GM19328 (cell line): ENCODE results near the gene SPART.
"Not testable (repeated sequence)": the region's sequence is repeated elsewhere in the genome, so short reads cannot be mapped to it uniquely, and the experiment has no call there.

Experiments
- ATAC-seq: cut with Tn5 transposase; IDR thresholded peaks from one replicate; pipeline ENCODE4 v1.9.1; 2021; ENCODE audit warnings: mild to moderate bottlenecking, moderate library complexity; ENCODE audit not compliant: unreplicated experiment

The SPART gene

DNA sequence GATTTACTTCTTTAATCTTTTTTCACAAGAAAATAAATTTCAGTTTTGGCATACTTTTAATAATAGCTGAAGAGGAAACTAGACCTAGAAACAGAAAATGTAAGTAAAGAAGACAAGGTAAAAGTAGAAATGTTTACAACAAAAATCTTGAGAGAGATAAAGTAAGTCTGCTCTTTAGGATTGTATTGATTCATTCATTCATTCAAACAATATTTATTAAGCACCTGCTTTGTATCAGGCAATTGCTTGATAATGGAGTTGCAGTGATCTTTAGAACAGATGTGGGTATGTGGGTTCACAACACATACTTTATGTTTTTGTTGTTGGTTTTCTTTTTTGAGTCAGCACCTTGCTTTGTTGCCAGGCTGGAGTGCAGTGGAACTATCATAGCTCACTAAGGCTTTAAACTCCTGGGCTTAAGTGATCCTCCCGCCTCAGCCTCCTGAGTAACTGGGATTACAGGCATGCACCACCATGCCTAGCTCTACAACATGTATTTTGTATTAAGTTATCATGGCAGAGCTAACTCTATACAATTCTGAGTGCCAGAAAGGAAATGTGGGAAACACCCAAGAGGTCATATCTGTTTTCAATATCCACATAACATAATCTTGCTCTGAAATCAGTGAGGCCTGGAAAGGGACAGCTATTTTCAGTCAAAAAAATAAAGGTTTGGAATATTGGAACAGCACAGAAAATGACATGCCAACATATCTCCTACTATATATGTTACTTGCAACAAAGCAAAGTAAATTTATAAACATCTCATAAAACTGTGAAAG lies 8.8 kb upstream of the SPART start:
- no peak for ATAC-seq

- ATAC-seq, result no peak
These were observed 6.8 kb upstream of the SPART start for GRCh38 chr13:36353001-36353400.

- ATAC-seq, result no peak
These were observed 6.2 kb upstream of the SPART start for GRCh38 chr13:36352350-36352749.

DNA sequence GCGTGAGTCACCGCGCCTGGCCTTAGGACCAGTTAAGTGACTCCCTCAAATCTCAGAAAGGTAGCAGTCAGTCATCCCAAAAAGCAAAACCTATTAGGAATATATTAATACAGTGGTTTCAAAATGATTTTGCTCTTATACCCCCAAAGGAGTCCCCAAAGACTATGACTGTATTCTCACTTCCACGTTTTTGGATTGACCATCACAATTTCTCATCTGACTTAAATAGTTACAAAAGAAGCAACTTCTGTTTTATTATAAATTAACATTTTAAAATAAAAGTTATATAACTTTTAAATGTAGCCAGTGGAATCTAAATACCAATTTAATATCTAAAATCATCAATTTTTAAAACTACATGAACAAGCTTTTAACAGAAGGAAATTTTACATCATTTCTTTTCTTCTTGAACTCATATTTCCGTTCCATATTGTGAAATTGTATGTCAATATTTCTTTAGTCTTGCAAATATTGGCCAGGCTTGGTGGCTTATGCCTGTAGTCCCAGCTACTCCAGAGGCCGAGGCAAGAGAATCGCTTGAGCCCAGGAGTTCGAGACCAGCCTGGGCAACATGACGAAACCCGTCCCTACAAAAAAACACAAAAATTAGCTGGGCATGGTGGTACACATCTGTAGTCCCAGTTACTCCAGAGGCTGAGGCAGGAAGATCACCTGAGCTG lies 1.5 kb upstream of the SPART start:
- no peak for ATAC-seq

GRCh38 chr13:36345438-36346221 lies 564 bp downstream of the SPART start:
- no peak for ATAC-seq

DNA sequence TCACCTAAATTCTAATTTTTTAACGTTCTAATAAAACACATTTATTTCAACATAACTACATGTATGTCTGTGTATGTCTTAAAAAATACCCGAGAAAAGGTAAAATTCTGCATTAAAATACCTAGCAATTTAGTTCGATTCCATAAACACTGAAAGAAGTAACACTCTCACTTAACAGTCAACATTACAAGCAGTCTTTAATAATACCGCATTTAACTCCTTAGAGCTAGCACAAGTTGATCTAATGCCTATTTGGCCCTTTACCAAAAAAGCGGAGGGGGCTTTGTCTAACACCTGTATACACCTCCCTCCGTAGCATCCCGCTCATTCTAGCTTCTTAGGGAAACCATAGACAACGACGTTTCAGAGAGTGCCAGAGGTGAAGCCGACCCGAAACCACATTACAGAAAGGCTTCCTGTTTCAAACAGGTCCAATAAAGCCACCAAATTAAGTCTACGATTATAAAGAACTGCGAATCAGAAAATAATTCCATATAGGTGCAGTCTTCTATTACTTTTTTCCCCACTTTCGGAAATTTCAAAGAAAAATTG lies 1.2 kb downstream of the SPART start:
- no peak for ATAC-seq

DNA sequence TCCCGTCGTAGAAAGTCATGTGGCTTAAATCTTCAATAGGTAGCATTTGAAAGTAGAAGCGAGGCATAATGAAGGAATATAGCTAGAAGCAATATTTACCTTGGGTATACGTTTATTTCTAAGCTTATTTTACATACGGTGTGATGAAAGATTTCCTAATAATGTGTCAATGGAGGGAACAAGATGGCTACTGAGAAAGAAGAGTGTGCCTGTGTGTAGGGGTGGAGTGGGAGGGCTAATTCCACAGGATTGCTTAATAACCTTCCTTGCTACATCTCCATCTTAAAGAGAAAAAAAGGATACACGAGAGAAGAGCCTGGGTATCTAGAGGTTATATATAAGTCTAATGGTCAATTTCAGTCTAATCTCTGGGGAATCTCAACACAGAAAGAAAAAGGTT lies 2.0 kb downstream of the SPART start:
- no peak for ATAC-seq

DNA sequence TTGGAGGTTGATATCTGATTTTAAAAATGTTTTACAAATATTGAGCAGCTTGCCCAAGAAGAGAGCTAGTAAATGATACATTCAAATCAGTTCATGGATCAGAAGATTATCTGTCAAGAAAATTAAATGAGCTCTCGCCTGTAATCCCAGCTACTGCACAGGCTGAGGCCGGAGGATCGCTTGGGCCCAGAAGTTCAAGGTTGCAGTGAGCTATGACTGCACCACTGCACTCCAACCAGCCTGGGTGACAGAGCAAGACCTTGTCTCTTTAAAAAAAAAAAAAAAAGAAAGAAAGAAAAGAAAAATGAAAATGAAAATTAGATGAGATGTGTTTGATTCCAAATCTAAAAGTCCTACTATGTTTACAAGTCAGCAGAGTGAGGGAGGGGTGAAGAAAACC lies 2.4 kb downstream of the SPART start:
- ATAC-seq, result no peak

DNA sequence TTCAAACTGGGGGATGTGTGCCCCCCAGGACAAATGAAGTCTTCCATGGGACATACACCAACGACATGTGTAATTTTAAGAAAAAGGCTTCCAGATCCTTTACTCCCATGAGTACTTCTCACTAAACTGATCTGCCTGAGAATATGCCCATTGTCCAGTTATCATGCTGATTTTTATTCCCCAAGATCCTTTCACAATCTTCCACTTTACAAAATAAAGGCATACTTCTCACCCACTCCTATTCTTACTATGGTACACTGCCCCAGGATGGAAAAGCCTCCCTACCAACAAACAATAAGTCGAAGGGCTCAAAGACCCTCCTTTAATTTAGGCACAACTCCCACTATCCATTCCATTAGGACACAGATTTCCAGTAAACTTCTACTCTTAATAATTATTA lies 3.5 kb downstream of the SPART start:
- ATAC-seq, result no peak

- no peak for ATAC-seq
These were observed 4.5 kb downstream of the SPART start for GRCh38 chr13:36341718-36342117.

DNA sequence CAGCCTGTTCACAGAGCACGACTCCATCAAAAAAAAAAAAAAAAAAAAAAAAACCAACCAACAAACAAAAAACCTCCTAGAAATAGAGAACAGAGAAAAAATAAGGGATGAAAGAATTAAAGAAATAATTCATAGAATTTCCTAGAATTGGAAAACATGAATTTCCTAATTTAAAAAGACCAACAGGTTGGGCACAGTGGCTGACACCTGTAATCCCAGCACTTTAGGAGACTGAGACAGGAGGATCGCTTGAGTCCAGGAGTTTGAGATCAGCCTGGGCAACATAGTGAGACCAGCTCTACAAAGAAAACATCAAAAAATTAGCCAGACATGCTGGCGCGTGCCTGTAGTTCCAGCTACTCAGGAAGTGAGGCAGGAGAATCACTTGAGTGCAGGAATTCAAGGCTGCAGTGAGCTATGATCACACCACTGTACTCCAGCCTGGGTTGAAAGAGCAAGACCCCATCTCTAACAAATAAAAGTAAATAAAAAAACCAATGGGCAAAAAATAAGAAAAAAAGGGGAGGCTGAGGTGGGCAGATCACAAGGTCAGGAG lies 6.5 kb downstream of the SPART start:
- ATAC-seq, result no peak

DNA sequence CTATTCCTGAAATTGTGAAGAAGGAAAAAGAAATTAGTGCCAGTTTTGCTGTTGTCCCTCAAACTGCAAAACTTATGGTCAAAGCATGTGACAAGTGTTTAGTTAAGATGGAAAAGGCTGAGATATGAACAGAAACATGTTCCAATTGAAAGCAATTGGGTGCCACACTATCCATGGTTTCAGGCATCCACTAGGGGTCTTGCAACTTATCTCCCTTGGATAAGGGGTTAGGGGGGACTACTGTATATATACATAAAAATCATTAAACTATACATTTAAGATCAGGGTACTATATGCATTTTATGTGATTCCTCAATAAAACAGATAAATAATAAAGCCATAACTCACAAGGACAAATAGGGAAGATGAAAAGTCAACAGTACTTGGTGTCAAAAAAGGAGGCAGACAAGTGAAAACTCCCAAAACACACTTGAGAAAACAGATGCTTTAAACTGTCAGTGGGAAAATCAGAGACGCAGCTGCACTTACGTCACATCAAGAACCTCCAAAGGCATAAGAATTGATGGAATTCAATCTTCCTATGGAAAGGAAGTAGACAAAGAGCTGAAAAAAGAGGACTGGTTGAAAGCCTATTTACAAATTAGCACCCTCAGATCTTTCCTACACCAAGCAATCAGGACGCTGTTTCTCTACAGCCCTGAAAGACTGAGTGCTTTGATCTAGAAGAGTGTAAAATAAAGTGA lies 8.1 kb downstream of the SPART start:
- no peak for ATAC-seq

- no peak for ATAC-seq
These were observed 13.2 kb downstream of the SPART start for GRCh38 chr13:36332986-36333385.

DNA sequence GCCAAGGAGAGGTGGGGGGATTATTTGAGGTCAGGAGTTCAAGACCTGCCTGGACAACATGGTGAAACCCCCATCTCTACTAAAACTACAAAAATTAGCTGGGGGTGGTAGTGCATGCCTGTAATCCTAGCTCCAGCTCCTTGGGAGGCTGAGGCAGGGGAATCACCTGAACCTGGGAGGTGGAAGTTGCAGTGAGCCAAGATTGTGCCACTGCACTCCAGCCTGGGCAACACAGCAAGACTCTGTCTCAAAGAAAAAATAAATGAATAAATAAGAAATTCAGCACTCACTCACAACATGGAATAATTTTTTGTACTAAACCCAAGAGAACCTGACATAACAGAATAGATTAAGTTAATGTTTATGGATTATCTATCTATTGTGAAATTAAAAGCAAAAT lies 13.9 kb downstream of the SPART start:
- ATAC-seq, result not testable (repeated sequence)

DNA sequence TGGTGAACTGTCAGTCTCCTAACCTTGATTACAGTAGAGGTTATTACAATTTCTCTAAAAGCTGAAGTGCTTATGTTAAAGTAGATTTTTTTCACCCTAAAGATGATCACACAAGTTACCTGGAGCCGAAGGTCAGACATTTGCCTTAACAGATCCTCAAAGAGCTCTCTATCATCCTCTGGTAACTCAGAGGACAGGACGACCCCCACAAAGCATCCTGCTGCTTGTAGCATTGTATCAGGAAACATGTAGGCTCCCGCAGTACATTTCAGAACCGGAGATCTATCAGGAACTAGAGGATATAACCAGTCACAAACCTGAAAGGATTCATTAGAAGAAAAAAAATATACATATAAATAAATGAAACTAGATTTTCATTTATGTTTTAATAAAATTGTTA lies 14.9 kb downstream of the SPART start:
- no peak for ATAC-seq

DNA sequence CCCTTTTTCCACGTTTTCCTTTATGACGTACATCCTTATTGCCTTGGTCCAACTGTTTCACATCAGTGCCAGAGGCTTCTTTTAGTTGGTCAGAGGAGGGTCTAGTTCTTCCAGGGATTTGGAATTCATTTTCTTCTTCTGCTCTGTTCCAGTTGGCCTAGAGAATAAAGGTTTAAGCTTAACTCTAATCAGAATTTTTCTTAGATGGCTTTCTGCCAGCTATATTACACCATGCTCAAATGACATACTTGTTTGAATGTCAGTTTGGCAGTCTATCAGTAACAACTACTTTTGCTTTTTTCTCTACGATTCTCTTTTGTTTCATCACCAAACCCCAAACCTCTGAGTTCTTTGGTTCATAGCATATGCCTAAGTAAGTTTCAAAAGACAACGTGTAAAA lies 16.8 kb downstream of the SPART start:
- no peak for ATAC-seq

- ATAC-seq, result no peak
These were observed 17.4 kb downstream of the SPART start for GRCh38 chr13:36328821-36329220.

GRCh38 chr13:36325912-36326311 lies 20.3 kb downstream of the SPART start:
- no peak for ATAC-seq

GRCh38 chr13:36324881-36325280 lies 21.3 kb downstream of the SPART start:
- not testable (repeated sequence) for ATAC-seq

DNA sequence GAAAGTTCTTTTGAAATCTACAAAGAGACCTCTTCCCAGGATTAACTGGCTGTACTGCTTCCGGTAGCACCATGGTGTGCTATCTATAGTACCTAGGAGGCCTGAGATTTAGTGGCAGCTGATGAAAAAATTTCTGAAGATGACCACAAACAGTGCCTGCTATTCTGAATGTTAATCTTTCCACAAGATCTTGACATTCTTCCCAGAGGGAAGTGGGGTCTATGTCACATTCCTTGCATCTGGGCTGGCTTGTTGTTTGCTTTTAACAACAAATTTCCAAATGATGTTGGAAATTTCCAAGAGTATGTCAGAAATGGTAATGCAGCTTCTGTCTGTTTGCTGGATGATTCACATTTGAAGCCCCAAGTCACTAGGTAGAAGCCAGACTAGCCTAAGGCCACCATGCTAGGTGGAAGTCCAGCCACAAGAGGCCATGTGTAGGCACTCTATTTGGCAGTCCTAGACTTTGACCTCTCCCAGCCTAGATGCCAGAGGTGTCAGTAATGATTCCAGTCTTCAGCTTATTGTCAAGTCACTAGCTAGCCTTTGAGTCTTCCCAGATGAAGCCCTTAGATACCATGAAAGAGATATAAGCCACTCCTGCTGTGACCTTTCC lies 22.1 kb downstream of the SPART start:
- ATAC-seq, result no peak
